HFF-Myc (cell line): Measurements from ENCODE around the gene OR2M3.
"Not testable (repeated sequence)": the region's sequence is repeated elsewhere in the genome, so short reads cannot be mapped to it uniquely, and the experiment has no call there.

Source experiments
- DNase-seq: peaks from one replicate; pipeline ENCODE4 v3.0.0-alpha.2; 2011; ENCODE audit warnings: low read depth; ENCODE audit errors: extremely low read depth
- H3K4me3 ChIP-seq: replicated peaks from 2 replicates; pipeline ENCODE4 v1.5.1; 2011; ENCODE audit warnings: low read depth, mild to moderate bottlenecking, control low read depth, low read length
- CTCF ChIP-seq: IDR thresholded peaks from 2 replicates; pipeline ENCODE4 v1.5.1; 2012; ENCODE audit warnings: mild to moderate bottlenecking, low read depth, low read length, control low read depth; ENCODE audit errors: missing control alignments

Gene OR2M3

GRCh38 chr1:248229360-248229908 lies 32.4 kb downstream of the OR2M3 start:
- no peak overlapping the region for H3K4me3 ChIP-seq
- no peak for DNase-seq
- TF ChIP-seq CTCF = no peak

DNA sequence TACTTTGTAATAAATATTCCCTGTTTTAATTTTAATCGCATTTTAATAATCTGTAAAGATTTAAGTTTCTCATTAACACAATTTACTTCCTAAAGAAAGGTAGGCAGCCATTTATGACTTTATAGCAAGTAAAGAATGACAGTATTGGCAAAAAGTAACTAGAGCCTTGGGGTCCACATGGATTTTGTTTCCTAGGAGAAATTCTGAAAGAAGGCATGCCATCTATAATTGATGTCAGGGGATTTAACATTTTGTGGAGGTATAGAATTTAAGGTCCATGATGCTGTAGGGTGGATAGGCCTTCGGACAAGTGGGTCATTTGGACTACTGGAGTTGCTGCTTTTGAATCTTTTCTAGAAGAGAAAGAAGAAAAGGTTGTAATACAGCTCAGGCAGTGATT lies 34.1 kb downstream of the OR2M3 start, which contains the start of gene OR2M4:
OR2M4 (plus strand) TSS at position 301 of the 400 bp plus-strand sequence. CDS start 7,512 bp downstream, outside the sequence.
- DNase-seq = no peak
- H3K4me3 ChIP-seq = no peak within 1 kb of the TSS
- no peak for TF ChIP-seq CTCF

- no peak overlapping the region for H3K4me3 ChIP-seq
- TF ChIP-seq CTCF = no peak
- no peak for DNase-seq
Observed at GRCh38 chr1:248239478-248239877, 42.4 kb downstream of the OR2M3 start.

DNA sequence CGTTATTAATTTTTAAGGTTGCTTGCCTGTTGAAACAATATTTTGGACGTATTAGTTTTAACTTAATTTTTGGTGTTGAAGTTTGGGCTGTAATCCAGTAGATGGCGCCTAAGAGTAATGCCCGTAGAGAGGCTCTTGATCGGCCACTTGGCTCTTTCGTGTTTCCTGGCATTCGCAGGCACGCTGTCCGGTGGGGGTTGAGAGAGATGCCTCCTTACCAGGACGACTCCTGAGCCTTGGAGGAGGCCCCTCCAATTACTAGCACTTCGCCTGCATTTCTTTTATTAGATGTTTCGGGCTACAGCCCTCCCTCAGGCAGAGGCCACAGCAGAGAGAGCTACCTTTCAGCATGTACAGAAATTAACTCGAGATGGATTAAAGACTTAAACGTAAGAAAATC lies 46.1 kb downstream of the OR2M3 start:
- peak; percentile 65 for TF ChIP-seq CTCF
- H3K4me3 ChIP-seq = no peak overlapping the region
- peak; percentile 5 for DNase-seq

GRCh38 chr1:248259309-248259708 lies 62.2 kb downstream of the OR2M3 start:
- DNase-seq = not testable (repeated sequence)

More at GRCh38 chr1:248259309-248259708, 62.2 kb downstream of the OR2M3 start:
- not testable (repeated sequence) for H3K4me3 ChIP-seq
